T-helper 9 cell (primary cell): ENCODE data around the gene GPR108.
A peak's percentile ranks its signal among the peaks of the same experiment; 100 is the strongest.
"Not testable (repeated sequence)": the region's sequence is repeated elsewhere in the genome, so short reads cannot be mapped to it uniquely, and the experiment has no call there.

ENCODE experiments used
- DNase-seq: peaks from one replicate; pipeline ENCODE4 v3.0.0-alpha.2; 2020
- total RNA-seq, 2 donors: gene quantifications; one replicate each; lab custom pipeline; 2026; lab: John Stamatoyannopoulos, UW

The GPR108 gene
- 45.9 to 66.4 reads per million in 2 donors for total RNA-seq

GRCh38 chr19:6737284-6737872, at the start of gene GPR108:
Gene GPR108, minus strand, starts transcription at chr19:6737580. Its CDS starts 4 bp downstream, at chr19:6737576.
- DNase-seq = peak; percentile 97

DNA sequence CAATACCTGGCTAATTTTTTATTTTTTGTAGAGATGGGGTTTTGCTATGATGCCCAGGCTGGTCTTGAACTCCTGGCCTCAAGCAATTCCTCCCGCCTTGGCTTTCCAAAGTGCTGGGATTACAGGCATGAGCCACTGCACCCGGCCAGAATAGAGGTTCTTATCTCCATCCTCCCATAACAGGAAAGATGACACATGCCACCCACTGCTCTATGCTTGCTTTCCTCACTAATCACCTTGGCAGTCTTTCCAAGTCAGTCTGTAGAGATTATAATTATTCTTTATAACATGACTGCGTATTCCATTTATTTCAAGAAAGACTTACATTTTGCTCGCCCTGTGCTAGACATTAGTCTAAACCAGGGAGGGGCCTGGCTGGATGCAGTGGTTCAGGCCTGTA, 41.8 kb upstream of the GPR108 start:
- no peak for DNase-seq

GRCh38 chr19:6778386-6778785, 41.0 kb upstream of the GPR108 start:
- no peak for DNase-seq

GRCh38 chr19:6777434-6777833, 40.1 kb upstream of the GPR108 start:
- DNase-seq = no peak

GRCh38 chr19:6776999-6777398, 39.6 kb upstream of the GPR108 start:
- DNase-seq = no peak

DNA sequence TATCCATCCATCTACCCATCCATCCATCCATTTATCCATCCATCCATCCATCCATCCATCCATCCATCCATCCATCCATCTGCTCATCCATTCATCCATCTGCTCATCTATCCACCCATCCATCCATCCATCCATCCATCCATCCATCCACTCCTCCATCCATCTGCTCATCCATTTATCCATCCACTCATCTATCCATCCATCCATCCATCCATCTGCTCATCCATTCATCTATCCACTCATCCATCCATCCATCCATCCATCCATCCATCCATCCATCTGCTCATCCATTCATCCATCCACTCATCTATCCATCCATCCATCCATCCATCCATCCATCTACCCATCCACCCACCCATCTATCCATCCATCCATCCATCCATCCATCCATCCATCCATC, 38.7 kb upstream of the GPR108 start:
- DNase-seq = not testable (repeated sequence)

GRCh38 chr19:6774821-6775707, 37.7 kb upstream of the GPR108 start:
- no peak for DNase-seq

- DNase-seq = peak; percentile 29
These were observed 36.0 kb upstream of the GPR108 start for GRCh38 chr19:6773323-6773931.

DNA sequence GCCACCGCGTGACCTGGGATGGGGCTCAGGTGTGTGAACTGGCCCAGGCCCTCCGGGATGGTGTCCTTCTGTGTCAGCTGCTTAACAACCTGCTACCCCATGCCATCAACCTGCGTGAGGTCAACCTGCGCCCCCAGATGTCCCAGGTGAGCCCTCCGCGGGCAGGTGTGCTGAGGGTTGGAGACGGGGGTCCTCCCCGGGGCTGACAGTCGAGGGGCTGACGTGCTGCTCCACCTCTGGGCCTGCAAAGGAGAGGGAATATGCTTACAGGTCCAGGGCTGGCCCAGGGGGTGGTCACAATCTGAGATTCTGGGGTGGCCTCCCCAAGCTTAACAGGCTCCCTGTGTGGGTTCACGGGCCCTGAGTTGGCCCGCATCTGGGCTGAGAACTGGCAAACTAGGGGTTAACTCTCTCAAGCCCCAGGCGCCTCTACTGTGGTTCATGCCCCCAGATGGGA, 35.5 kb upstream of the GPR108 start:
- DNase-seq = no peak

GRCh38 chr19:6772028-6772865, 34.9 kb upstream of the GPR108 start, which contains the start of gene VAV1:
Gene VAV1, plus strand, starts transcription at chr19:6772708. Its CDS starts 100 bp downstream, at chr19:6772808.
- peak; percentile 72 for DNase-seq

GRCh38 chr19:6771648-6772027, 34.3 kb upstream of the GPR108 start:
- not testable (repeated sequence) for DNase-seq

DNA sequence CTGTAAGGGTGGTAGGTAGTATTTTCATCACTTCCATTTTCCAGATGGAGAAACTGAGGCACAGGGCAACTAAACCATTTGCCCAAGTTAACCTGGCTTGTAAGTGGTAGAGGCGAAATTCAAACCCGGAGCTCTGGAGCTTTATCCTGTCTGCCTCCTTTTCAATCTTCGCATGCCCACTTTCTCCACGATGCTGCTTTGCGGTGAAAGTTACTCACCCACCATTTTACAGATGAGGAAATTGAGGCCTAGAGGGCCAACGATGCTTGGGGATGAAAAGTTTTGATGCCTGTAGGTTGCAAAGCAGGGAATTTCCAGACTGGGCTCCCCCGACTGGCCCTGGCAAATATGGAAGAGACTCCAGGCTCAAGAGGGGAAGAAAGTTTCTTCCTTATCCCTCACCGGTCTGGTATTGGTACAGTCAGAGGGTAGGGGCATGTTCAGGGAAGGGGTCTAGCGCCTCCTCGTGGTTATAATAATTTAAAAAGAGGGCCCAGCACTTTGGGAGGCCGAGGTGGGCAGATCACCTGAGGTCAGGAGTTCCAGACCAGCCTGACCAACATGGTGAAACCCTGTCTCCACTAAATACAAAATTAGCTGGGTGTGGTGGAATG, 31.7 kb upstream of the GPR108 start:
- no peak for DNase-seq

GRCh38 chr19:6768236-6768785, 30.9 kb upstream of the GPR108 start:
- no peak for DNase-seq

- DNase-seq = peak; percentile 93
These were observed 30.2 kb upstream of the GPR108 start, which contains the start of gene SH2D3A for GRCh38 chr19:6767357-6768235. Gene SH2D3A, minus strand, starts transcription at chr19:6767435. Its CDS starts 3,687 bp downstream, at chr19:6763748.

DNA sequence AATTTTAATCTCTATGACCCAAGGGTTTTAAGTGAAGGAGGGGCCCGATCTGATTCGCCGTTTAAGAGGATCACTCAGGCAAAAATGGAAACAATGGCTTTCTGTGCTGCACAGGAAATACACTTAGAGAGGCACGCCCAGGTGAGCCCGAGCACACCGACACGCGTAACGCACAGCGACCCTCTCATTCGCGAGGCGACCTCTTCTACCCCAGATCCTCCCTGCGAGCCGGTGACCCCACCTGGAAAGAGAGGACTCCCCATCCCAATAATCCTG, 29.6 kb upstream of the GPR108 start:
- DNase-seq = no peak

GRCh38 chr19:6766357-6767080, 29.1 kb upstream of the GPR108 start:
- no peak for DNase-seq

DNA sequence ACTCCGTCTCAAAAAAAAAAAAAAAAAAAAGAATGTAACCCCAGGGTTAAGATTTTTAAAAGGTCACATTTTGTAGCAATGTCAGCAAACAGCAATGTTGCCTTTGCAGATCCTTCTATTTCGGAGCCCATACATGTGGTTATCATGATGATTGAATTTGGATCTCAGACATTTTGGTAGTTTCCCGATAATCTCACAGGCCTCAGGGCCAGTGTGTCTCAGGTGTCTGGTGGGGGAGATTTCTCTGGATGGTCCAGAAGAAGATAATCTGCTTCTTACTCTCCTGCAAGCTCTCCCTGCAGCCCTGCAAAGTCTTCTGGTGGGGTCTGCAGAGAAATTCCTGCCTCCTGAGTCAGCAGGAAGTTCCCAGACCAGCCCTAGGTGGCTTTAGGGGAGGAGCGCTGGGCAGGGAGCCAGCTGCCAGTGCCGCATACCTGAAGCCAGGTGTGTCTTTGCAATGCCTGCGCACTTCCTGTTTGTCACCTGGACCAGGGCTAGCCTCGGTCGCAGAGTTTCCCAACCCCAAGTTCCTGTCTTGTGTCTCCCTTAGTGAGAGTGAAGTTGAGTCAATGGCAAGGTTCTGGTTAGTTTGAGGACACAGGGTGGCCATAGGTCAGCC, 28.5 kb upstream of the GPR108 start:
- no peak for DNase-seq

GRCh38 chr19:6762253-6762797, 24.9 kb upstream of the GPR108 start:
- not testable (repeated sequence) for DNase-seq

DNA sequence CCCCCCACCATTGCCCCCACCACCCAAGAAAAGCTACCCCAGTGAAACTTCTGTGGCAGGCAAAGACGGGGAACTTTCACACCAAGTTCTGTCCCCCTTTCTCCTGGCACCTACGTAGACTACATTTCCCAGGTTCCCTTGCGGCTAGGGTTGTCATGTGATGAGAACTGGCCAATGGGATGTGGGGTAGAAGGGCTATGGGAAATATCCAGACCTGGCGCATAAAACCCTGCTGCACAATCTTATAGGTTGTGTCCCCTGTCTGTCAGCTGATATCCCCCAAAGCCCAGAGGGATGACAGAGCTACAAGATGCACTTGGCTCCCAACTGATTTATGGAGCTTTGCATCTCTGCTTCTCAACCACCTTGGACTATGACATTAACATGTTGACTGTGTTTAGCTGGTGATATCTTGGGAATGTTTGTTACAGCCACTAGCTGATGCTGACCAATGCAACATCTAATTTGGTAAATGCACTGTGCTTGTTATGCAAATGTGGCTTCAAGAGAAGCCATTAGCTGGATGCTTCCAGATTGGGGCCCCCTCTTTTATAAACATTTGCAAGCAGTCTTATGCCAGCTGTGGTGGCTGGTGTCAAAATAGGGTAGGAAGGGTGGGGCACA, 23.8 kb upstream of the GPR108 start:
- DNase-seq = no peak
